ENCODE data around the gene HES2.
A peak's percentile ranks its signal among the peaks of the same experiment; 100 is the strongest.
"Not testable (repeated sequence)": the region's sequence is repeated elsewhere in the genome, so short reads cannot be mapped to it uniquely, and the experiment has no call there.

Gene HES2

DNA sequence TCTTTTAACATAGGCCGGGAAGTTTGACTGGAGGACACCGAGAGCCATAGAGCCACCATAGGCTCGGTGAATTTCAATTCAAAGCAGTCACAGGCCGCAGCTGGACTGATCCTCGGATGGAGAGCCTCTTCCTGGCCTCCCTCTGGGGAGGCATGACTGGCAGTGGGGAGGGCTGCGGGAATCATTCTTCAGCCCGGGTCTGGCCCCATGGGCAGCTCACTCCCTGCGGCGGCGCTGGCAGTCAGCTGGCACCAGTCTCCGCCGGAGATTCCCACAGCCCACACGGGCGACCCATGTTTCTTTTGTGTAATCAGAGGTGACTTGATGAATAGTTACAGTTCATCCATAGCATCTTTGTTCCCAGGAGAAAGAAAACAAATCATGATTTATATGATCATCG is 15.4 kb upstream of the HES2 start:
- no peak for FAIRE-seq

DNA sequence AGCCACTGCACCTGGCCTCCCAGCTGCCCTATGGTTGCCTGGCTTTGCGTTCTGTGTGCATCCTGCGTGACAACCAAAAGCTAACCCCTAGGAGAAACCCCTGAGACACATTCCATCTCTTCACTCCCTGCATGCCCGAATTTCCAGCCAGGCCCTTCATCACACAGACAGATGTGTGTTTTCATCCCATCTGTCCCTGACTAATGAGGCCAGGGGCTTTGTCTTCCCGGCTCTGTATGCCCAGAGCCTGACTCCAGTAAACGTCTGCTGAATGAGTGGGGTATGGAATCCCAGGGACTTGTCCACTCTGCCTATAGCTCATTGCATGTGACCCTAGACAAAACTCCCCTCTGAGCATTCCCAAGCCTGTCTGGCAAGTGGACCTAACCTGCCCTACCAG is 14.5 kb upstream of the HES2 start:
- FAIRE-seq, result no peak

DNA sequence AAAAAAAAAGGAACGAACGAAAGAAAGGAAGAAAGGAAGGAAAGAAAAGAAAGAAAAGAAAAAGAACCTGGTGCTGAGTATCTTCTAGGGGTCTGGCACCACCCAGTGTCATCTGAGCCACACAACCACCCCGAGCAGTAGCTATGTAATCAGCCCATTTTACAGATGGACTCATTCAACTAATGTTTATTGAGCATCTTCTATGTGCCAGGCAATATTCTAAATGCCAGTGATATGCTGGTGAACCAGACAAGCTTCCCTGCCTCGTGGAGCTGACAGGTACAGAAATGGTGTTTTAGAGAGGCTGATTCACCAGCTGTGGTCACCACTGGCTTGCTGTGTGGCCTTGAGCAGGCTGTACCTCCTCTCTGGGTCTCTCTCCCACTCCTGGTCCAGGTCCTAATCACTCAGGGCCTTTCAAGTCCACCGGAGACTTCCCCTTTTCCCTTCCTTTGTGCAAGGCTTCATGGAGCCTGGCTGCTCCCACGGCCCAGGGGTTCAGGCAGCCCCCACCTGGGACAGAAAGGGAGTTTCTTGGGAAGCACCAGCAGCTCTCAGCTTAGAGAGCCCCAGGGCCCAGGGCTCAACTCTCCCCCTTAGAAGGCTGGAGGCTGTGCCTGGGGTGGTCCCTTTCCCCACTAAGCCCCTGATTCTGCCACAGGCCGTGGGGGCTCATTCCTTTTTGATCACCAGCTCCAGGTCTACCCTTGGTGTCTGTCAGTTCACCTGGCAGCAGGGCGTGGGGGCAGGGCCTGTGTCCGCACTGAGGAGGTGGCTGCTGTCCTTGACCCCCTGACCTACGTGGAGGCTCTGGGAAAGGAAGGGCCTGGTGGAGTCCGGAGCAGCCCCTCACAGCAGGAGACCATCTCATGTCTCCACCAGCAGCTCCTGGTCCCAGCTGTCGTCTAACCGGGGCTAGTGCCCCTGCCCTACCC is 12.2 kb upstream of the HES2 start:
- not testable (repeated sequence) for FAIRE-seq

DNA sequence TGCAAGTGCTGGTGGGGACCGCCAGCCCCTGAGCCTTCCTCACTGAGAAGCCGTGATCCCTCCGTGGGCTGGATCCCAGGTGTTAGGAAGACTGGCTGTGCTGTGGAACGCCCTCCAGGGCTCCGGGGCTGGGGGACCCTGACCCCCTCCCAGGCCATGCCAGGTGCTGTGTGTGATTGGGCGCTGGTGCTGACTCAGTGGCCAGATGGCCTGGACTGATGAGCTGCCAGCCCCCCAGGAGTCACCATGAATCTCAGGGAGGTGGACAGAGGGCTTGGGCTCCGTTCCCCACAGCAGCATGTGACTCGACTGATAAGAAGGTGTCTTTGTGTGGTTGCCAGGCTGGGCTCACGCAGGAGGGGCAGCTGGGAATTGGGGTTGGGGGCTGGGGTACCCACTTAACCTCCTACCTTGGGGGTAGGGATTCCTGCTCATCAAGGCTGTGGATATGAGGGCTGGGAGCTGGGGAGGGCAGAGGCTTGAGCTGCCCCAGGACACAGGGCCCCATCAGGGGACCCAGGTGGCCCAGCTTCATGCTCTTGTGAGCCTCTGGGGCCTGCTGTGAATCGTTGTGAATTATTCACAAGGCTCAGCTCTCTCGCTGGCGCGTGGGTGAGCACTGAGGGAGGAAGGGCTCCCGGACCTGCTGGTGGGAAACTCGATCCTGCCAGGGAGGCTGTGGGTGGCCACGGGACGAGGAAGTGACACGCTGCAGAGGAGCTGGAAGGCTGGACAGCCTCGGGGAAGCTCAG is 10.1 kb upstream of the HES2 start:
- FAIRE-seq, result not testable (repeated sequence)

DNA sequence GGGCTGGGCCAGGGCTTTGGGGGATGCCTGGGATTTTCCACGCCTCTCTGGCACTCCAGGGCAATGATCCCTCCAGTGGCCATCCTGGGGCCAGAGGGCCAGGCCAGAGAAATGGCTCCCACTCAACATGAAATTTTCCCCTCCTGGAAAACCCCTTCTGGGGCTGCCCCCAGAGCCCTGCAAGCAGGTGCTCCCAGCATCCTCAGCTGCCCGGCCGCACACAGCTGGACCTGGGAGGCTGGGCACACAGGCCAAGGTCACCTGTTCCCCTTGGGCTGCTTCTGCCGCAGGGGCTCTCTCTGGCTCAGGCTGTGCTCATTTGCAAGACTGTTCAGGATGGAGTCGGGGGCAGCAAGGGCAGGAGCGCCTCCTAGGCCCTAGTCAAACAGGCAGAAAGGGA is 8.7 kb upstream of the HES2 start:
- FAIRE-seq, result not testable (repeated sequence)

DNA sequence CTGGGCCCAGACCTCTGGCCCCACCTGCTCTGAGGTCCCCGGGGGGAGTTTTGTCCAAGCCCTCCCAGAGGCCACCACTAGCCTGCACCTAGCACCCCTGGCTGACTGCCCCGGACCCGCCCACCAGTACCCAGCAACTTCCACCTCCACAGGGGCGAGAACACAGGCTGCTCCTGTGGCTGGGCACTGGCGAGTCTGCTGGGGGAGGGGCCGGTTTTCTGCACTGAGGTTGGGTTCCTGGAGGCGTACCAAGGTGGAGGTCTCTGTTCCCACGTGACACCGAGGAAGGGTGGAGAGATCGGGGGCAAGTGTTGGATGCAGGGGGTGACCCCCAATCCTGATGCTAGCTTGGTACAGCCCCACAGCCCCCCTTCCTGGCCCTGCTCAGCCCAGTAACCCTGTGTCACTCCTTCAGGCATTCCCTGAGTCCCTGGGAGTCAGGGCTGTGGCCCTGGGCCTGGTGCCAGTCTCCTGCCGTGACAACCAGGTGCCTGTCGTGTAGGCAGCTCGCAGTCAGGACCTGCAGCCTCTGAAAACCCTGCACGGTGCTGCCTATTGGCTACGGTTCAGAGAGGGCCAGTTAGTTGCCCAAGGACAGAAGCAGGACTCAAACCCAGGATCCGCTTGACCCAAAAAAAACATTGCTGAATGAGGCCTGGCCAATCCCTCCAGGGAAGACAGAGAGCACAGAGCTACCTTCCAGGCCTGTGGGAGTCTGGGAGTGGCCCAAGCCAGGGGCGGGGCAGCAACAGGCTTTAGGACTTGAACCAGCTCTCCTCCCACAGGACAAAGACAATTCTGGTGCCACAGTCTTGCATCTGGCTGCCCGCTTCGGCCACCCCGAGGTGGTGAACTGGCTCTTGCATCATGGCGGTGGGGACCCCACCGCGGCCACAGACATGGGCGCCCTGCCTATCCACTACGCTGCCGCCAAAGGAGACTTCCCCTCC is 8.0 kb upstream of the HES2 start:
- no peak for FAIRE-seq

DNA sequence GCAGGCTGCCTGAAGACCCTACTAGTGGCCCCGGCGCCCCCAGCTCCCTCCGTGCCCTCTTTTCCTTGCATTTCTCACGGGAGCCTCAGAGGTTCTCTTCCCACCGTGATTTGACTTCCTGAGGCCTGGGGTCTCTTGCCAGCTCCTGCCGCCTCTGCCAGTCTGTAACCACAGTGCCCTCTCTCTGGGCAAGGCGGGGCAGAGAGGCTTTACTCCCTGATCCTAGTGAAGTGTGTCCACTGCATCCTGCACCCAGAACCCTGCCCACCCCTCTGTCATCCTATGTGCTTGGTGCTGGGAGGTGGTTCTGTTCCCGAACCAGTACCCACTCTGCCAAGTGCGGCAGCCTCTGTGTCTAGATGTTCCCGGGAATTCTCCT is 7.2 kb upstream of the HES2 start:
- FAIRE-seq, result no peak

DNA sequence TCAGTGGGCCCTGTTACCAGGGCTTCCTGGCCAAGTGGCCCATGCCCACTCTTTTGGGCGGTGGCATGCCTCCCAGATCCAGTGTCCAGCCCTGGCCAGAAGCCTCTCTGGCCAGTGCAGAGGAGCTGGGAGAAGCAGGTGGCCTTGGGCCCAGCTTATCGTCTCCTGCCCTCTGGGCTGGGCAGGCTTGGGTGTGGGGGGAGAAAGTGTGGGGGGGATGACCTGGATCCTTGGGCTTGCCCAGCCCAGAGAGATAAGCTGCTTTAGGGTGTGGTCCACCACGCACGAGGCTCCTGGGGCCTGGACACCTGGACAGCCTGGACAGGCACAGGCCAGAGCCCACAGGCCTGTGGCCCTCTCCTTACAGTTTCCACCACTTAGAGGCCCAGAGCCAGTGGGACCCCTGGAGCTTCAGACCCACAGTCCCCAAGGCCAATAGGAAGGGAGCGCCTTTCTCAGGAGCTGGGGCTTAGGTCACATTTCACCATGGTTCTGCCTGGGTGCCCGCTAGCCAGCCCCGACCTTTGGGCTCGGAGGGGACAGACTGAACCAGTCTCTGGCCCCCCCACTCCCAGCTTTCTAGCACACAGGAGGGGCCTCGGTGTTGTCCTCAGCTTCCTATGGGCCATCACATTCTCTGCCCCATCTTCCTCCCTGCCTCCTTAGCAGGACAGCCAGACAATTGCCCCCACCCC is 6.7 kb upstream of the HES2 start:
- FAIRE-seq, result no peak

DNA sequence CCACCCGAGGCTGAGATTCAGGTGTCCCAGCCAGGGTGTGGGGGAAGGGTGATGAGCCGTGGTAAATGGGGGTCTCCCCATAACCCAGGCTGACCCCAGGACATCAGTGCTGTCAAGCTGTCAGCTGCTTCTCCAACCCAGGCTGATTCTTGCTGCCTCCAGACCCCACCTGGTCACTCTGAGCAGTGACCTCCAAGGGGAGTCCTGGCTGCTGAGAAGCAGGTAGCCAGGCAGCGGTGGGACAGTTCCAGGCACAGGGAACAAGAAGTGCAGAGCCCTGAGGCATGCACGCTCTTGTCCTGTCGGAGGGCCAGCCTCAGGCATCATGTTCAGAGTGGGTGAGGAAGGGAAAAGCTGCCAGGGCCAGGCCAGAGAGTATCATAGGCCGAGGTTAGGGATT is 5.9 kb upstream of the HES2 start:
- no peak for FAIRE-seq

DNA sequence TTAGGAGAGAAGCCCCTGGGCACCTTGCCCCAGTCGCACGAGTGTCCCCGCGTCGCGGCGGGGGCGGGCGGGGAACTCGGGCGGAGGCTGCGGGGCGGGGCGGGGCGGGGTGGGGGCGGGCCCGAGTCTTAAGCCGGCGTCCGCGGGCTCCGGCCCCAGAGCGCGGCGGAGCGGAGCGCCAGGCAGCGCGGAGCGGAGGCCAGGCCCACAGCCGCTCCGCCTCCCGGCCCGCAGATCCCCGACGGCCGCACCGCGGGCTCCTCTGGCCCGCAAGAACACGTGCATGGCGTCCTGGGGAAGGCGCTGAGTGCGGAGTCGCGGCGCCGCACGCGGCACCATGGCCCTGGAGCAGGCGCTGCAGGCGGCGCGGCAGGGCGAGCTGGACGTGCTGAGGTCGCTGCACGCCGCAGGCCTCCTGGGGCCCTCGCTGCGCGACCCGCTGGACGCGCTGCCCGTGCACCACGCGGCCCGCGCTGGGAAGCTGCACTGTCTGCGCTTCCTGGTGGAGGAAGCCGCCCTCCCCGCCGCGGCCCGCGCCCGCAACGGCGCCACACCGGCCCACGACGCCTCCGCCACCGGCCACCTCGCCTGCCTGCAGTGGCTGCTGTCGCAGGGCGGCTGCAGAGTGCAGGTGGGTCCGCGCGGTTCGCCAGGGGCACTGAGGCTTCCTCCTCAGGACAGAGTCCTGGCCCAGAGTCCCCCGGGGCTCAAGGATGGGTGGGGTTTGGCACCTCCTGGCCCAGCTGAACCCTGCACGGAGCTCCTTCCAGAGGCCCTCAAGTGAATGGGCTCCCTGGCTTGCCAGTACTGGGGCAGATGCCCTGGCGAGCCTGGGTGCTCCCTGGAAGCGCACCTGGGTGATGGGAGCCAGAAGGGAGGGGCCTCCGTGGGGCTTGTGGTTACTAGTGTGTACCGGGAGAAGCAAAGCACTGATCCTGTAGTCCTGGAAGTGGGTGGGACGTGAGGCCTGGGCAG is 5.2 kb upstream of the HES2 start, which contains the start of gene ESPN:
Gene ESPN, plus strand, starts transcription at position 158 of the 975 bp plus-strand sequence. Its CDS starts 180 bp downstream, at position 338.
- FAIRE-seq, result no peak

DNA sequence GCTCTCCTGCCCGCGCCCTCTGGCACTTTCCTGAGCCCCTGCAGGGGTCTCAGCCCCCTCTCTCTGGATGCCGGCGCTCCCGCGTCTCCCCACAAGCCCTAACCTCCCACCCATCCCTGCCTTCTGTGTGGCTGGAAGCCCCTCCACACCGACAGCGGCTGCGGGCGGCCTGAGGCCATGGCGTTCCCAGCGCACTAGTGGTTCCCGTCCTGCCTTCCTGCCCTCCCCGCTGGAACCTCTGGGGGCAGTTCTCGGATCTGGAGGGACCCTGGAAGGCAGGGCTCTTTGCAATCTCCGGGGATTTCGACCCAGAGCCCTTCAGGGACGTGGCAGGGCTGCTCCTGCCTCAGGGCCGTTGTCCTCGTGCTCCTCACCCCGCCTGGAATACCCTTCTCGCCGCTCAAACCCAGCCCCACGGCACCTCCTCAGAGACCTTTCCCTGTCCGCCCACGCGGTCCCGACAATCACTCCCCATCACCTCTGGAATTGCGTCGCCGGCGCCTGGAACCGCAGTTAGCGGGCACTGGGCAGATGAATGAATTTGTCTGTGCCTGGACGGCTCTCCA is 4.4 kb upstream of the HES2 start:
- FAIRE-seq, result no peak

DNA sequence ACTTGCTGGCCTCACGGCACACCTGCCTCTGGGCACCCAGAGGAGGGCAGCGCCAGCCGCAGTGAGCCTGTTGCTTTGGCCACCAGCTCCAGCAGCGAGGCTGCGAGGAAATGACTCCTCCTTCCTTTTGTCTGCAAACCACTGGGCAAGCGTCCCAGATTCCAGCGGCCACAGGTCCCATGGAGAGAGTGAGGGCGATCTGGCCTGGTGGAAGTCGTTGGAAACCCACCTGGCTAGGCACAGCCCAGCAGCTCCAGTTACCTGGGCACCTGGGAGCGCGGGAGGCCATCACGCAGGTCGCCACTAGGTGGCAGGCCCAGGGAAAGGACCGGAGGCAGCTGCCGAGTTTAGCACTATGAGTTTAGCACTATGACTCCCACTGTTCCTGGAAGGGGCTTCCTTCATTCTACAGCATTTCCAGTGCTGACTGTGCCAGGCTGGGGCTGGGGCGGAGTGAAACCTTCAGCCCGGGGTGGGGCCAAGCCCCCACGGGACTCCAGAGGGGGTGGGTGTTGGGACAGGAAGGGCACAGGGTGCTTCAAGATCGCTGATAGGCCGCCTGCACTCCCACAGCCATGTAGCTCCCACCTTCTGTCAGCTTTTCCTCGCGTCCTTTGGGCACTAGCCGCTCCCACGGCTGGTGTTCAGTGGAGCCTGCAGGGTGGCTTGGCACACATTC is 3.7 kb upstream of the HES2 start:
- peak; percentile 39 for FAIRE-seq

DNA sequence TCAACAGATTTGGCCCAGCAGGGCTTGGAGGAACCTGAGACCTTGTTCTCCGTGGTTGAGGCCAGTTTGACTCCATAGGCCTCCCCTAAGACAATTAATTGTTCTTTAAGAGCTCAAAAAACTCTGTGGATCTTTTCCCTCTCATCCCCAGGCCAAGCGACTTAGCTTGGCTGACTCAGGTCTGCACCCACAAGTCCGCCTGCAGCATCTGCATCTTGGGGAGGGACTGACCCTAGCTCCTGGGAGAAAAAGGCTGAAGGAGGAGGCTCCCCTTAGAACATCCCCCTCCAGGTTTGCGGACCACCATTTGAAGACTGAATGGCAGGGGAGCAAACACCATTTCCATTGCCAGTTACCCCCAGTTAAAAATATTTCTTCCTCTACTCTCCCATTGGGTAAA is 1.5 kb upstream of the HES2 start:
- no peak for FAIRE-seq

DNA sequence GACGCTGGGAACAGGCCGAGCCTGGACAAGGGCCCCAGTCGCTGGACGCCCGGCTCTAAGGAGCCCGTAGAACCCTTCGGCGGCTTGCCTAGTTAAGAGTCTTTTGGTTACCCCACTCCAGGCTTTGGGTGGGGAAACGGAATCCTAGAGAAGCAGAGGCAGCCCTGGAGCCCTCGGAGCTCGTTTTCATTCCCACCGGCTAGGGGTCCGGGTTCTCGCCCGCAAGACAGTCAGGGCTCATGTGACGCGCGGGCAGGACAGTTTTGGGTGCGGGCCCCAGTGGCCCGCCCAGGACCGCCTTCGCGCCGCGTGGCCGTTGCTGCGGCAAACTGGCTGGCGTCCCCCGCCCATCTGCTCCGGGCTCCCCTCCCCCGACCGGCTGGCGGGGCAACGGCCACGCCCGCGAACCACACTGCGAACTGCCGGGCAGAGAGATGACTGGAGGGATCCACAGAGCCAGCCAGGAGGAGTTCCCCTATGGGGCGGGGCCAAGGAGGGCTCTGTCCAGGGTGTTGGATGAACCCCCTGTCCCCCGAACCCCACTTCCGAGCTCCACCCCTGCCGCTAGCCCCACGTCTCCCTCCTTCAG is 829 bp upstream of the HES2 start:
- no peak for FAIRE-seq

DNA sequence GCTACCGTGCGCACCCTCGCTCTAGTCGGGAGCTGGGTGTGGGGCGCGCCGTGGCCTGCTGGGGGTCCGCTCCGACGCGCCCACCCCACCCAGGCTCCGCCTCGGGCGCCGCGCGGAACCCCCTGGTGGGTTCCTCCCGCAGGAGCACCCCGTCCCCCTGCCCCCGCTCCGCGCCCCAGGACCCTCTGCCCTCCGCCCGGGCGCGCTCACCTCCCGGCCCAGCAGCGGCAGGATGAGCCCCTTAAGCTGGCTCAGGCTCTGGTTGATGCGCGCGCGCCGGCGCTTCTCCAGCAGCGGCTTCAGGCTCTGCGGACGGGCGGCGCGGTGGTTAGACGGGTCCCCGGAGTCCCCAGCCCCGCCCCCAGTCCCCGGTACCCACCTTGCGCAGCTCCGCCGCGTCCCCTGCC is 319 bp downstream of the HES2 start:
- no peak for FAIRE-seq

DNA sequence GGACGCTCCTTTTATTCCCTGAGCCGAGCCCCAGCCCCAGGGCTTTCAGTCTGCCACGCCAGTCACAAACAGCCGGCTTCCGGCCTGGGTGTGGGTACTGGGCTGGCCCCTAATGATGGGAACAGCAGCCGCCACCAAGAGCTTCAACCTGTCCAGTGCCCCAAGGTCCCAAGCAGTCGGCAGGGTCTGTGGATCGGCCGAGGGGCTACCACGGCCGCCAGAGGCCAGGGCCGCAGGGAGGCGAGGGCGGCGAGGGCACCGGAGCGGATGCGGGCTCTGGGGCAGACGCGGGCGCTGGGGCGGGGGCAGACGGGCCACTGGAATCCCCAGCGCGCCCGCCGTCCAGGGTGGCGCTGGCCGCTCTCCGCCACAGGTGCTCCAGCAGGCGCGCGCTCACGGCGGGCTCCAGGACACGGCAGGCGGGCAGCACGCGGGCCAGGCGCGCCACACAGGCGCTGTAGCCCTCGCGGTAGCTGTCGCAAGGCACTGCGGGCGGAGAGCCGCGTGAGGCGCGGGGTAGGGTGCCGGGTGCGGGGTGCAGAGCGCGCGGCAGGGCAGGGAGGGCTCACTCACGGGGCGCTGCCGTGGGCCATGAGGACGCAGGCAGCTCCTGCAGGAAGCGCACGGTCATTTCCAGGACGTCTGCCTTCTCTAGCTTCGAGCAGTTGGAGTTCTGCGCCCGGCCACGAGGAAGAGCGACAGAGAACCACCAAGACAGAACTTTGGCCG is 887 bp downstream of the HES2 start:
- no peak for FAIRE-seq

DNA sequence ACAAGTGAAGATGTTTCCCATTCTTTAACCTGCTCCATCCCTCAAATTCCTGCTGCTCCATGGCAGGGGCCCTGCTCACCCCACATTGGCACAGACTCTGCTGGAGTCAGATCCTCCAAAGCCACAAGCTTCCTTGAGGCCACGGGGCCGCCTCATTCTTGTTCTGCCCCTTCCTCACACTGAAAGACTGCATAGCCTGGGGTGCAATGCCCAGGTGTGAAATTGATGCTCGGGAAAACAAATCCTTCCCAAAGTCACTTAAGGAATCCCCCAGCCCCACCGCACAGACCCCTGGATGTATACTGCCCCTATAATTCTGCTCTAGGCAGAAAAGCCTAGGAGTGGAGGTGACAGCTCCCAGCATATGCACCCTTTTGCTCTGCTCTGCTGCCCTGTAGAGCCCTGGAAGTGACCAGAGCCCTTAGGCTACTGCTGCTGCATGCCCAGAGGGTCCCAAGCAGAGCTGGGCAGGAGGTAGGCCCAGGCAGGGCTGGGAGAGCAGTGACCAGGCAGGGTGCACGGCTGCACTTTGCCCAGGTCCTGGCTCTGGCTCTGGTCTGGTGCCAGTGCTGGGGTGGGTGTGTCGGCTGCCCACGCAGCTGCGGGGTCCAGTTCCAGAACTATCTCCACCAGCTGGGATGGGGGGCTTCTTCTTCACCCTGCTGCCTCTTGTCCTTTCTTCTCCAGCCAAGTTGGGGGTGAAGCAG is 1.6 kb downstream of the HES2 start:
- FAIRE-seq, result no peak

DNA sequence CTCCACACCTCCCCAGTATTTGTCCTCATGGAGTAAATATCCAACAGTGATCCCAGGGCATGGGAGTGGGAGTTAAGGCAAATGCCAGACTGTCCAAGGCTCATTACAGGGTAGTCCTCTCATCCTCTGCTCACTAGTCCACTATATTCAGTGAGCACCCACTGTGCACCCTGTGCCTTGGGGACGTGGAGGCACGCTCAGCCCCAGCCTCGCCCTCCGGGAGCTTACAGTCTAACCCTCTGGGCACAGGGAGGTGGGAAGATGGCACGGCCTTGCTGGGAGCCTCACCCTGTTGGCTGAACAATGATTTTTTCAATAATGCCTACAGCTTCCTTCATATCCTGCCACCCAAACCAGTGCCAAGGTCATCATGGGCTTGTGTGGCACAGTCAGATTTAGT is 2.8 kb downstream of the HES2 start:
- FAIRE-seq, result no peak
